WERI-Rb-1 (cell line): ENCODE results near the gene OTOF.
A peak's percentile ranks its signal among the peaks of the same experiment; 100 is the strongest.

Experiments
- DNase-seq: peaks from one replicate; pipeline ENCODE4 v3.0.0-alpha.2; 2020
- H3K27ac ChIP-seq: fragments of 250-450 bp; sonication (Bioruptor Pico); 2 replicates; pipeline ENCODE4 v1.5.1; 2020; ENCODE audit warnings: mild to moderate bottlenecking, moderate library complexity
- H3K27me3 ChIP-seq: fragments of 250-450 bp; sonication (Bioruptor Pico); 2 replicates; pipeline ENCODE4 v1.5.1; 2021; ENCODE audit warnings: mild to moderate bottlenecking, low read depth, moderate library complexity; ENCODE audit not compliant: insufficient read depth, severe bottlenecking
- H3K36me3 ChIP-seq: fragments of 250-450 bp; sonication (Bioruptor Pico); 2 replicates; pipeline ENCODE4 v1.5.1; 2020; ENCODE audit warnings: mild to moderate bottlenecking, moderate library complexity
- H3K4me3 ChIP-seq: 2 replicates; pipeline ENCODE4 v1.5.1; 2011; ENCODE audit warnings: low read depth, mild to moderate bottlenecking, control low read depth, low read length
- H3K9me3 ChIP-seq: fragments of 250-450 bp; sonication (Bioruptor Pico); 2 replicates; pipeline ENCODE4 v1.5.1; 2021; ENCODE audit warnings: mild to moderate bottlenecking, moderate library complexity; ENCODE audit not compliant: severe bottlenecking
- TF ChIP-seq, protein P1 (sequence below): IDR thresholded peaks from 2 replicates; pipeline ENCODE4 v1.5.1; 2011; ENCODE audit warnings: low read depth, mild to moderate bottlenecking, control low read depth, inconsistent platforms, low read length

OTOF gene

GRCh38 chr2:26448651-26449050, 29.3 kb downstream of the OTOF start:
- Histone ChIP-seq H3K36me3 (no peaks in the 10 kb centered on the region), H3K9me3 (no peaks in the 10 kb centered on the region), H3K27me3 (no peaks in the 10 kb centered on the region), H3K27ac (no peak overlapping the region), H3K4me3 (no peak overlapping the region)
- TF ChIP-seq, protein P1, sequence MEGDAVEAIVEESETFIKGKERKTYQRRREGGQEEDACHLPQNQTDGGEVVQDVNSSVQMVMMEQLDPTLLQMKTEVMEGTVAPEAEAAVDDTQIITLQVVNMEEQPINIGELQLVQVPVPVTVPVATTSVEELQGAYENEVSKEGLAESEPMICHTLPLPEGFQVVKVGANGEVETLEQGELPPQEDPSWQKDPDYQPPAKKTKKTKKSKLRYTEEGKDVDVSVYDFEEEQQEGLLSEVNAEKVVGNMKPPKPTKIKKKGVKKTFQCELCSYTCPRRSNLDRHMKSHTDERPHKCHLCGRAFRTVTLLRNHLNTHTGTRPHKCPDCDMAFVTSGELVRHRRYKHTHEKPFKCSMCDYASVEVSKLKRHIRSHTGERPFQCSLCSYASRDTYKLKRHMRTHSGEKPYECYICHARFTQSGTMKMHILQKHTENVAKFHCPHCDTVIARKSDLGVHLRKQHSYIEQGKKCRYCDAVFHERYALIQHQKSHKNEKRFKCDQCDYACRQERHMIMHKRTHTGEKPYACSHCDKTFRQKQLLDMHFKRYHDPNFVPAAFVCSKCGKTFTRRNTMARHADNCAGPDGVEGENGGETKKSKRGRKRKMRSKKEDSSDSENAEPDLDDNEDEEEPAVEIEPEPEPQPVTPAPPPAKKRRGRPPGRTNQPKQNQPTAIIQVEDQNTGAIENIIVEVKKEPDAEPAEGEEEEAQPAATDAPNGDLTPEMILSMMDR = no peak
- no peak for DNase-seq

DNA sequence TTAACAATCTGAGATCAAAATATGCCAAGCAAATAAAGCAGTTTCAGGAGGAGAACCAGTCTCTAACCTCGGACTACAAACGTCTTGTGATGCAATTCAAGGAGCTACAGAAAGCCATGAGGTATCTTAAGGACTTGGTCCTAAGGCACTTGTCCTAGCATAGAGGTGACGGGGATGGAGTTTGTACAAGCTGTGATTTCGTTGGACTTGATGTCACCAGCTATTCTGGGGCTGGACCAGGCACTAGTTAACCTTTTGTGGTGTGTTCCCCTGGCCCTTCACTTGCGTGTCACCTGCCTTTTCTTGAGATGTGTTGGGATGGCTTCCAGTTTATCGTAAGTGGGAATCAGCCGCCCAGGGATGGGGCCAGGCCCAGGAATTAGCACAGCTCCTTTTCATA, 33.7 kb downstream of the OTOF start:
- DNase-seq = no peak
- H3K27me3 ChIP-seq = no peaks in the 10 kb centered on the region
- H3K9me3 ChIP-seq = no peaks in the 10 kb centered on the region
- no peak overlapping the region for H3K27ac ChIP-seq
- TF ChIP-seq, protein P1 = no peak
- H3K36me3 ChIP-seq = no peaks in the 10 kb centered on the region
- no peak overlapping the region for H3K4me3 ChIP-seq

- TF ChIP-seq, protein P1 = no peak
- Histone ChIP-seq H3K27ac (peak overlapping the region; percentile 14; the same call in 1 of the 2 replicates), H3K9me3 (no peaks in the 10 kb centered on the region), H3K36me3 (no peaks in the 10 kb centered on the region), H3K27me3 (no peaks in the 10 kb centered on the region), H3K4me3 (no peak overlapping the region)
- DNase-seq = no peak
Measured at GRCh38 chr2:26442707-26443106, 35.2 kb downstream of the OTOF start.

DNA sequence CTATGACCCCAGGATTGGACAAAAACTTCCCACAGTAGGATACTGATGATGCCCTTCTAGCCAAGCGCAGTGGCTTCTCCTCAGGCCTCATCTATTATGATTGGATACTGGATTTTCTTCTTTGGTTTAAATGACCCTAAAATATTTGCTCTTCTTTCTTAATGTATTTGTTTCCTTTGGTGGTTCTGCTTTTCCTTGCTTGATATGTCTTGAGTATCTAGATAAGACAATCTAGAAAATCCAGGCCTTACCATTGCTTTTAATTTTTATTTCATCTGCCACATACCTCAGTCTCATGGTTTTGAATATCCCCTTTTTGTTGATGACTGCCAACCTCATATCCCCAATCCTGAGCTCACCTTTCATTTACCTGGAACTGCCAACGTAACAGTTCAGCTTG, 35.6 kb downstream of the OTOF start:
- Histone ChIP-seq H3K9me3 (no peaks in the 10 kb centered on the region), H3K27me3 (no peaks in the 10 kb centered on the region), H3K4me3 (no peak overlapping the region), H3K27ac (peak overlapping the region; percentile 14), H3K36me3 (no peaks in the 10 kb centered on the region)
- DNase-seq = no peak
- TF ChIP-seq, protein P1 = no peak

GRCh38 chr2:26438926-26439325, 39.0 kb downstream of the OTOF start:
- Histone ChIP-seq H3K27ac (no peak overlapping the region), H3K4me3 (no peak overlapping the region), H3K36me3 (no peaks in the 10 kb centered on the region), H3K27me3 (no peaks in the 10 kb centered on the region), H3K9me3 (no peaks in the 10 kb centered on the region)
- no peak for DNase-seq
- TF ChIP-seq, protein P1 = no peak

DNA sequence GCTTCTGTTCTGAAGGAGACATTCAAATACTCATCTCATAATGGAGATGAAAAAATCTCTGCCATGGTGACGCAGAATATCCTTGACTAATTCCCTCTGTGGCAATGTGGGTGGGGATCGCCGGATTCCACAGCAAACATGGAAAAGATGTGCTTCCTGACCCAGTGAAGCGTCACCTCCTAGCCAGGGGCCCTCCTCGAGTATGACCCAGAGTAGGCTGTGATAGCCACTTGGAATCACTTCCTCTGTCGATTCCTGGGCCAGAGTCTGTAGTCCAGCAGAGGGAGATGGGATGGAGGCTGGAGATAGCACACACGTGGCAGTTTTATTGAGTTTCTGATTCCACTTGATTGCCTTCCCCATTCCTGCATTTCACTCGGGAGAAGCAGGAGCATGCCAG, 39.4 kb downstream of the OTOF start:
- H3K9me3 ChIP-seq = no peaks in the 10 kb centered on the region
- TF ChIP-seq, protein P1 = no peak
- no peaks in the 10 kb centered on the region for H3K36me3 ChIP-seq
- H3K27me3 ChIP-seq = no peaks in the 10 kb centered on the region
- H3K4me3 ChIP-seq = no peak overlapping the region
- no peak overlapping the region for H3K27ac ChIP-seq
- no peak for DNase-seq
